ENCODE measurements around the gene SUMO4. TPM values are rescaled to one million over a fixed set of nuclear protein-coding genes. Genes with fewer than 3 reads are reported as not detected.

SUMO4 gene
- total and polyA plus RNA-seq, 10 of the 15 experiments (the other 5 are each of a cell fraction or from before 2014, with no cell fraction given): 0.07 to 5.3 (median 1.0) TPM; not detected in 1

- no peak for TF ChIP-seq SPI1 (IDR thresholded peaks at IDR 0.05; ENCODE audit: borderline replicate concordance, insufficient read depth, low read depth, low read length)
- TF ChIP-seq SMAD1 (IDR thresholded peaks at IDR 0.05; ENCODE audit: low read depth, partially characterized antibody): no peak
- no peak for TF ChIP-seq FOXK2 (IDR thresholded peaks at IDR 0.05)
- no peak for TF ChIP-seq SIX5 (IDR thresholded peaks at IDR 0.05; ENCODE audit: low read depth, low read length, severe bottlenecking)
- no peak for TF ChIP-seq NR2C1 (IDR thresholded peaks at IDR 0.05)
- no peak for TF ChIP-seq HCFC1 (IDR thresholded peaks at IDR 0.05; ENCODE audit: low read length)
- no peak for TF ChIP-seq SIN3A (IDR thresholded peaks at IDR 0.05; ENCODE audit: low read depth, low read length)
- no peak for TF ChIP-seq LARP7 (IDR thresholded peaks at IDR 0.05)
- TF ChIP-seq MAX (IDR thresholded peaks at IDR 0.05; ENCODE audit: low read depth, low read length): 0 out of 2 replicates have a peak, but pooled peaks have one; percentile 28
- TF ChIP-seq TCF12 (IDR thresholded peaks at IDR 0.05; ENCODE audit: low read depth, low read length): 0 out of 2 replicates have a peak, but pooled peaks have one; percentile 22
- TF ChIP-seq CHD2 (IDR thresholded peaks at IDR 0.05; ENCODE audit: borderline replicate concordance, low read depth, low read length): no peak
- TF ChIP-seq IRF4 (IDR thresholded peaks at IDR 0.05; ENCODE audit: low read depth, low read length): peak; percentile 72
- TF ChIP-seq BCL3 (IDR thresholded peaks at IDR 0.05; ENCODE audit: borderline replicate concordance, insufficient read depth, low read depth, low read length, poor library complexity, severe bottlenecking): no peak
- TF ChIP-seq ZNF592 (IDR thresholded peaks at IDR 0.05): no peak
- TF ChIP-seq NRF1 (conservative IDR thresholded peaks at IDR 0.05; ENCODE audit: low read depth, low read length): no peak
- no peak for TF ChIP-seq ZZZ3 (IDR thresholded peaks at IDR 0.05; ENCODE audit: control insufficient read depth, insufficient read length, low read depth)
- TF ChIP-seq ZNF687 (IDR thresholded peaks at IDR 0.05): no peak
- TF ChIP-seq RB1 (IDR thresholded peaks at IDR 0.05; ENCODE audit: borderline replicate concordance): peak; percentile 84; the same call in 1 of the 2 replicates
- TF ChIP-seq BACH1 (IDR thresholded peaks at IDR 0.05; ENCODE audit: borderline replicate concordance): no peak
- no peak for TF ChIP-seq MEF2A (IDR thresholded peaks at IDR 0.05; ENCODE audit: insufficient read depth, low read depth, low read length)
- TF ChIP-seq PML (IDR thresholded peaks at IDR 0.05; ENCODE audit: low read length): no peak
Measured at GRCh38 chr6:149431905-149432775, 32.1 kb downstream of the SUMO4 start (continued).
